Sigmoid colon (tissue), 7 donors: ENCODE measurements around the gene FALEC. TPM values are rescaled to one million over a fixed set of nuclear protein-coding genes. Genes with fewer than 3 reads are reported as not detected.
"Not testable (repeated sequence)": the region's sequence is repeated elsewhere in the genome, so short reads cannot be mapped to it uniquely, and the experiment has no call there.

Experiments
- DNase-seq: peaks from one replicate; pipeline ENCODE4 v3.0.0-alpha.2; 2019
- H3K27ac ChIP-seq, 4 donors: fragments of 200-600 bp; sonication (generic); one replicate each; pipeline ENCODE4 v1.5.1; 2016 to 2019; ENCODE audit warnings: mild to moderate bottlenecking in 1 of 4
- H3K27me3 ChIP-seq, 3 donors: fragments of 200-600 bp; sonication (generic); one replicate each; pipeline ENCODE4 v1.5.1; 2019; ENCODE audit warnings: mild to moderate bottlenecking in 1 of 3
- H3K36me3 ChIP-seq, 4 donors: fragments of 200-600 bp; sonication (generic); one replicate each; pipeline ENCODE4 v1.5.1; 2016 to 2019
- H3K4me1 ChIP-seq, 4 donors: fragments of 200-600 bp; sonication (generic); one replicate each; pipeline ENCODE4 v1.5.1; 2017 to 2019
- H3K4me3 ChIP-seq, 4 donors: fragments of 200-600 bp; sonication (generic); one replicate each; pipeline ENCODE4 v1.5.1; 2017 to 2019; ENCODE audit warnings: mild to moderate bottlenecking in 2 of 4, moderate library complexity in 1 of 4
- H3K9me3 ChIP-seq, 4 donors: fragments of 200-600 bp in 3 of 4; sonication (generic) in 3 of 4; one replicate each; pipeline versions ENCODE4 v1.5.1 to v1.6.1; 2013 to 2019
- CTCF ChIP-seq, 4 experiments: fragments of 450-650 bp in 3 of 4; fragments of 200-600 bp in 1 of 4; IDR thresholded peaks; one replicate each; pipeline ENCODE4 v1.5.1; 2016 to 2019; ENCODE audit warnings: antibody characterized with exemption in 4 of 4, mild to moderate bottlenecking in 3 of 4, moderate library complexity in 2 of 4
- EP300 ChIP-seq, 4 donors: sonication (generic); formaldehyde crosslinking; IDR thresholded peaks; one replicate each; pipeline ENCODE4 v1.6.1; 2017; ENCODE audit warnings: antibody characterized with exemption in 4 of 4
- POLR2A ChIP-seq, 2 donors: fragments of 450-650 bp; IDR thresholded peaks; one replicate each; pipeline ENCODE4 v1.6.1; 2016; ENCODE audit warnings: antibody characterized with exemption in 2 of 2, mild to moderate bottlenecking in 2 of 2, moderate library complexity in 2 of 2
- POLR2AphosphoS5 ChIP-seq, 4 donors: sonication (generic); formaldehyde crosslinking; IDR thresholded peaks; one replicate each; pipeline ENCODE4 v1.6.1; 2017; ENCODE audit warnings: antibody characterized with exemption in 4 of 4
- WGBS, 2 donors: extraction: QIAGEN DNeasy Blood & Tissue Kit; methylation state at CpG; one replicate each; pipeline ENCODE4 v1.1.7; 2013; 5-methylcytosine and 5-hydroxymethylcytosine counted together
- intact Hi-C: fragments of 100-400 bp; cut with DNase I; formaldehyde crosslinking; loops from one replicate; pipeline ENCODE4 v1.15.1; 2023
- polyA plus RNA-seq, 3 donors: library from polyadenylated mRNA; stranded (reverse); fragments of 200-250 nt; gene quantifications; one replicate each; pipeline ENCODE4 v1.2.3, GENCODE V29; 2013
- total RNA-seq, 4 donors: library from RNA; depleted of rRNA; stranded (reverse); fragments of >200 nt; gene quantifications; one replicate each; pipeline ENCODE4 v1.1.0, GENCODE V29; 2016
- donor health status: healthy with polysubstance abuse.
- donor health status: Bipolar disorder and iron deficiency.
- donor health status: healthy.

FALEC gene
- total and polyA plus RNA-seq, 7 donors = 0.35 TPM; not detected in 6

GRCh38 chr1:150572918-150573647, 57.5 kb downstream of the FALEC start:
- peak; percentile 57 for DNase-seq
- H3K4me1 ChIP-seq = peaks cover 0 to 95% (median 82%) of the 10 kb centered on the region in 4 donors
- no peaks in the 10 kb centered on the region for H3K27me3 ChIP-seq
- intact Hi-C loops = no loop called here
- H3K27ac ChIP-seq = peak overlapping the region; percentile 38 to 99 (median 96)
- no peaks in the 10 kb centered on the region for H3K9me3 ChIP-seq
- whole genome bisulfite sequencing, 2 donors = 46 to 69% methylated on average over 4 of the region's 4 CpGs
- peaks cover 31 to 72% (median 39%) of the 10 kb centered on the region in 4 donors for H3K36me3 ChIP-seq
- H3K4me3 ChIP-seq = peak overlapping the region in 2 of 4 donors; percentile 9 to 91
- TF ChIP-seq EP300 (IDR thresholded peaks at IDR 0.05) (no peak), POLR2AphosphoS5 (IDR thresholded peaks at IDR 0.05) (peak in 1 of 4 donors; percentile 16)

GRCh38 chr1:150573648-150574071, 58.1 kb downstream of the FALEC start:
- H3K9me3 ChIP-seq, intact Hi-C loops, H3K27me3 ChIP-seq: not testable (repeated sequence)
- H3K4me3 ChIP-seq = peak overlapping the region in 2 of 4 donors; percentile 9 to 91
- DNase-seq = peak; percentile 64
- H3K4me1 ChIP-seq = peaks cover 0 to 89% (median 79%) of the 10 kb centered on the region in 4 donors
- peaks cover 31 to 73% (median 39%) of the 10 kb centered on the region in 4 donors for H3K36me3 ChIP-seq
- peak overlapping the region; percentile 38 to 99 (median 96) for H3K27ac ChIP-seq
- 75 to 76% methylated on average over 13 of the region's 13 CpGs for WGBS, 2 donors

GRCh38 chr1:150574260-150575071, 58.9 kb downstream of the FALEC start:
- DNase-seq = no peak
- Histone ChIP-seq H3K27me3 (no peaks in the 10 kb centered on the region), H3K9me3 (no peaks in the 10 kb centered on the region), H3K36me3 (peaks cover 31 to 73% (median 39%) of the 10 kb centered on the region in 4 donors), H3K27ac (peak overlapping the region; percentile 95 to 99 (median 97)), H3K4me3 (peak overlapping the region; percentile 77 to 98 (median 94)), H3K4me1 (peaks cover 0 to 81% (median 71%) of the 10 kb centered on the region in 4 donors)
- intact Hi-C loops = loop anchor here (5.0 kb wide), 1 partner anchor 38 kb away; no protein-coding TSS in a partner anchor
- 47 to 65% methylated on average over 6 of the region's 6 CpGs for WGBS, 2 donors
- TF ChIP-seq POLR2AphosphoS5 (IDR thresholded peaks at IDR 0.05) = no peak
- TF ChIP-seq POLR2A (IDR thresholded peaks at IDR 0.05) = peak in 1 of 2 donors; percentile 12

- Histone ChIP-seq H3K27ac (peak overlapping the region; percentile 95 to 99 (median 97)), H3K4me3 (peak overlapping the region; percentile 77 to 98 (median 94)), H3K9me3 (no peaks in the 10 kb centered on the region), H3K36me3 (peaks cover 31 to 73% (median 39%) of the 10 kb centered on the region in 4 donors), H3K4me1 (peaks cover under 1 to 78% (median 67%) of the 10 kb centered on the region in 4 donors), H3K27me3 (no peaks in the 10 kb centered on the region)
- intact Hi-C loops = loop anchor here (5.0 kb wide), 1 partner anchor 37 kb away; no protein-coding TSS in a partner anchor
- 35 to 50% methylated on average over 4 of the region's 4 CpGs for WGBS, 2 donors
- no peak for DNase-seq
- TF ChIP-seq POLR2AphosphoS5 (IDR thresholded peaks at IDR 0.05) (no peak), EP300 (IDR thresholded peaks at IDR 0.05) (no peak), CTCF (IDR thresholded peaks at IDR 0.05) (no peak), POLR2A (IDR thresholded peaks at IDR 0.05) (no peak)
Observed at GRCh38 chr1:150575072-150575489, 59.5 kb downstream of the FALEC start.

- no peak for DNase-seq
- H3K4me1 ChIP-seq = peaks cover 4 to 77% (median 66%) of the 10 kb centered on the region in 4 donors
- intact Hi-C loops = loop anchor here (5.0 kb wide), 1 partner anchor 37 kb away; no protein-coding TSS in a partner anchor
- peak overlapping the region; percentile 95 to 99 (median 97) for H3K27ac ChIP-seq
- TF ChIP-seq POLR2A (IDR thresholded peaks at IDR 0.05) (no peak), EP300 (IDR thresholded peaks at IDR 0.05) (no peak), CTCF (IDR thresholded peaks at IDR 0.05) (no peak), POLR2AphosphoS5 (IDR thresholded peaks at IDR 0.05) (peak in 2 of 4 donors; percentile 6 to 14)
- H3K27me3 ChIP-seq = no peaks in the 10 kb centered on the region
- no peaks in the 10 kb centered on the region for H3K9me3 ChIP-seq
- peaks cover 31 to 73% (median 39%) of the 10 kb centered on the region in 4 donors for H3K36me3 ChIP-seq
- WGBS, 2 donors = 7 to 11% methylated on average over 1 of the region's 1 CpG
- H3K4me3 ChIP-seq = peak overlapping the region; percentile 77 to 98 (median 94)
Observed at GRCh38 chr1:150575518-150576366, 60.2 kb downstream of the FALEC start.
